ENCODE results near the gene HS6ST1.

DNA sequence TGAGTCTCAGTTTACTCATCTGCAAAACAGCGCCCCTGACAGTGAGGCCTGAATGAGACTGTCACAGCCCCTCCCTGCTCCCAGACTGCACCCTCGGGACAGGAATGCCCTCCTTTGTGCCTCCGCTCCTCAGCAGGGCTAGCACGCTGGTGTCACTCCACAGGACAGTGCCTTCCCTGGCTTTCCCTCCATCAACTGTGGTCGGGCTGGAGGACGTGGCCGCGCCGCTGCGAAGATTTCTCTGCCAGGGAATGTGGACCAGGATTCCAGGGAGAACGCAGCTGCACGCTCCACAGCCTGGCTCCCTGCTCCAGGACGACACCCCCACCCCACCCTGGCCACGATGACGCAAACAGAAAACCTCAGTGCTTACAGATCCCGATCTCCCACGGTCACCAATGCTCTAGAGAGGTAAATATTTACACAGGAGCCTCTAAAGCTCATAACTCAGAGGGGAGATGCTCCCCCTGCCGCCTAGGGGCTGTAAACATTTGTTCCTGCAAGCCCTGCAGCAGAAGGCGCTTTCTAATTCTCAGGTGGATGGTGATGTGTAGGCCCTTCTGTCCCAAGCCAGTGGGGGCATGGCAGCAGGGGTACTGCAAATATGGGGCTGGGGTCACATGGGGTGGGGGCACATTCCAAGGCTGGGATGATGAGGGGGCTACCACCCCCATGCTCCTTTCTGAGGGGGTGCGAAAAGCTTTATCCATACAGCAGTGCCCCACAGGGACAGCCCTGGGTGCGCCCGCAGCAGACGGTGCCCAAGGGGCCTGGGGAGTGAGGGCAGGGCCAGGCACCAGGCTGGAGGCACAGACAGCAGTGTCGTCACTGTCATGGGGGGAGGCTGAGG, 12.4 kb downstream of the HS6ST1 start:
- TF ChIP-seq CTCF (IDR thresholded peaks at IDR 0.05) (peak in 3 of 4 experiments; percentile 18 to 44 (median 25)), POLR2A (IDR thresholded peaks at IDR 0.05) (no peak), EP300 (IDR thresholded peaks at IDR 0.05) (no peak), POLR2AphosphoS5 (IDR thresholded peaks at IDR 0.05) (peak; percentile 87)

Data from gastroesophageal sphincter (tissue), 3 donors.